HG03175 (cell line): Measurements from ENCODE around the gene CDH24.
A peak's percentile ranks its signal among the peaks of the same experiment; 100 is the strongest.

Experiments used
- ATAC-seq: cut with Tn5 transposase; IDR thresholded peaks from one replicate; pipeline ENCODE4 v1.9.1; 2021; ENCODE audit warnings: mild to moderate bottlenecking, moderate library complexity; ENCODE audit not compliant: unreplicated experiment

The CDH24 gene

GRCh38 chr14:23090254-23090636 lies 32.9 kb upstream of the CDH24 start:
- no peak for ATAC-seq

- ATAC-seq, result no peak
These were observed 32.4 kb upstream of the CDH24 start for GRCh38 chr14:23089498-23090253.

DNA sequence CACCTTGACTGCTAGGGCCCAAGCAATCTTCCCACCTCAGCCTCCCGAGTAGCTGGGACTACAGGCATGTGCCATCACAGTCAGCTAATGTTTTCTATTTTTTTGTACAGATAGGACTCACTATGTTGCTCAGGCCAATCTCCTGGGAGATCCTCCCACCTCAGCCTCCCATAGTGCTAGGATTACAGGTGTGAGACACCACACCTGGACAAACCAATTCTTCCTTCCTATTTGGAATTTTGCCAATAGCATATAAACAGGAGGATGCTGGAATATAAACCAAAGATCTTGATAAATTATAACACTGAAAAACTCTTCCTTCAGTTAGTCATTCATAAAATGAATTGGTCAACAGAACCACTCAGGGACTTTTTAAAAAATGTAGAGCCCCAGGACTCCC lies 29.2 kb upstream of the CDH24 start:
- ATAC-seq, result no peak

DNA sequence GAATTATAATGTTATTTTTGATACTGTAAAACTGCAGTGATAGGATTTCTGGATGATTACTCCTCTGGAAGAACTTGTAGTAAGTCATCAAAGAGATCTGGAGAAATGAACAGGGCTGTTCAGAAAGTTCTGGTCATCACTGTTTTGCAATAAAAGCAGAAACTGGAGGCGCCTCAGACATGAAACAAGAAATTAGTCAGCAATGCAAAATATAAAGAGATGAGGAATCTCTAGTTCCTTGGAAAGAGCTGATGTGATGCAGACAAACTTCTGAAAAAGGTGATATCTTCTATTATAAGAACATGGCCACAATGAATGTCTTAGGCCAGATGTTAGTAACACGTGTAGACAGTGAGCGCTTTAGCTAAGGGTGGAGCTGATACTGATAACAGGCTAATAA lies 28.1 kb upstream of the CDH24 start:
- ATAC-seq, result no peak

DNA sequence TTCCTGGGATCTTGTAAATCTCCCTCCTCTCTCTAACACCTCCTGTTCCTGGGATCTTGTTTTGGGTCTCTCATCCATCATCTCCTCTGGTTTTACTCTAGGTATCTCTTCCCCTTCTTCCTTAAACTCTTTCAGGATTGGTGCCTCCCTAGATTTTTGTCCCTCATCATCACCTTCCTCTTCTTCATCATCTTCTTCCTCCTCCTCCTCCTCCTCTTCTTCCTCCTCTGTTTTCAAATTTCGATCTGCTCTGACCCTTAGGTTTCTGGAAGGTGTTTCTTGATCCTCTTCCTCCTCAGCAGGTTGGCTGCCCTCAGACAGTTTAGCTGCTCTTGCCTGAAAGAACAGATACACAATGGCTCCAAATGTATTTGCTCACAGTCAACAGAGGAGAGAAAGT lies 23.2 kb upstream of the CDH24 start:
- no peak for ATAC-seq

DNA sequence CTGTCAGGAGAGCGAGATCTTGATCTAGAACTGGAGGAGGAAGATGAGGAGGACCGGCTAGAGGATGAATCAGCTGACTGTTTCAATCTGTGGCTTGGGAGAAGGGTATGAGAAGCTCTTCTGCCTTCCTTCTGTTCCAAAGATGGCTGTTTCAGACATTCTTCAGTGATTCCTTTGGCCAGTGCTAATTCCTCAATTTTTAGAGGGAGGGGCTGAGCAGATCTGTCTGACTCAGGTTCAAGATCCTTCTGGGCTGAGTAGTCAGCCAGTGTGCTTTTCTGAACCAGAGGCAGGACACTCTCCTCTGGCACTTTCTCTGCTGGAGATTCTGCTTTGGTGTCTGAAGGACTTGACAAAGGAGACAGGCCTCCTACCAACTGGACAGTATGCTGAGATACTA lies 22.4 kb upstream of the CDH24 start:
- no peak for ATAC-seq

GRCh38 chr14:23078692-23079116 lies 21.4 kb upstream of the CDH24 start:
- no peak for ATAC-seq

DNA sequence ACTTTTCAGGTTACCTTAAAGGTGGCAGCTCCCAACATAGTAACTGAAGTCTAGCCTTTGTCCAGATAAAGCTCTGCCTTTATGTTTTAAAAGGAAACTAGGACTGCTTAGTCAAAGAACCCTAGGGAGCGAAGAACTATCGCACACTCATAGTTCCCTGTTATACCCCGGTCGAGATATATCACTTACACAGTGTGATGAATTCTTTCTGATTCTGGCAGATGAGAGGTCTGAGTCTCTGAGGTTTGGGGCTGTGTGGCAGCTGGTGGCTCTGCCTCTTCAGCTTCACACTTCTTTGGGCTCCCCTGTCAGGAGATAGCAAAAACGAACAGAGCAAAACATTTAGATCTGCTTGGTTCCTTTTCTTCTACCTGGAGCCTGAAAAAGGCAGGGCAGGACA lies 20.6 kb upstream of the CDH24 start:
- no peak for ATAC-seq

GRCh38 chr14:23076785-23077408 lies 19.6 kb upstream of the CDH24 start:
- ATAC-seq, result no peak

GRCh38 chr14:23074906-23075305 lies 17.6 kb upstream of the CDH24 start:
- no peak for ATAC-seq

GRCh38 chr14:23071921-23072539 lies 14.7 kb upstream of the CDH24 start:
- ATAC-seq, result no peak

GRCh38 chr14:23071244-23071920 lies 14.1 kb upstream of the CDH24 start:
- ATAC-seq, result peak; percentile 81

- ATAC-seq, result no peak
These were observed 13.2 kb upstream of the CDH24 start for GRCh38 chr14:23070262-23071129.

DNA sequence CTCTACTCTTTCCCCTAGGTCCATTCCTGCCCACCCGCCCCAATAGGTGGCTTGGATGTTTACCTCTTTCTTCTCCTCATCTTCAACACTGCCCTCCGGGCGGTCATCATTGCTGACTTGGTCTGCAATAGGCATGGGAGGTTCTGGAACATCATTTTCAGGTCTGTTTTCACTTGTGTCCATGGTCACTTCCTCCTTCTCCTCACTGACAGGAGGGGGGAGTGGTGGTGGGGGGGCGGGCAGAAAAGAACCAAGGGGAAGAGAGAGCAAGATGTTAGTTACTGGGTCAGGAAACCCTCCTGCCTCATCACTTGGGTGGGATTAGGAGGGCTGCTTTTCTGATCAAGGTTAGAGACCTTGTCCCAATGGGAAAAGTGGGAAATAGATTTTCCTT lies 12.1 kb upstream of the CDH24 start:
- ATAC-seq, result no peak

- peak; percentile 75 for ATAC-seq
These were observed 11.6 kb upstream of the CDH24 start for GRCh38 chr14:23068789-23069412.

DNA sequence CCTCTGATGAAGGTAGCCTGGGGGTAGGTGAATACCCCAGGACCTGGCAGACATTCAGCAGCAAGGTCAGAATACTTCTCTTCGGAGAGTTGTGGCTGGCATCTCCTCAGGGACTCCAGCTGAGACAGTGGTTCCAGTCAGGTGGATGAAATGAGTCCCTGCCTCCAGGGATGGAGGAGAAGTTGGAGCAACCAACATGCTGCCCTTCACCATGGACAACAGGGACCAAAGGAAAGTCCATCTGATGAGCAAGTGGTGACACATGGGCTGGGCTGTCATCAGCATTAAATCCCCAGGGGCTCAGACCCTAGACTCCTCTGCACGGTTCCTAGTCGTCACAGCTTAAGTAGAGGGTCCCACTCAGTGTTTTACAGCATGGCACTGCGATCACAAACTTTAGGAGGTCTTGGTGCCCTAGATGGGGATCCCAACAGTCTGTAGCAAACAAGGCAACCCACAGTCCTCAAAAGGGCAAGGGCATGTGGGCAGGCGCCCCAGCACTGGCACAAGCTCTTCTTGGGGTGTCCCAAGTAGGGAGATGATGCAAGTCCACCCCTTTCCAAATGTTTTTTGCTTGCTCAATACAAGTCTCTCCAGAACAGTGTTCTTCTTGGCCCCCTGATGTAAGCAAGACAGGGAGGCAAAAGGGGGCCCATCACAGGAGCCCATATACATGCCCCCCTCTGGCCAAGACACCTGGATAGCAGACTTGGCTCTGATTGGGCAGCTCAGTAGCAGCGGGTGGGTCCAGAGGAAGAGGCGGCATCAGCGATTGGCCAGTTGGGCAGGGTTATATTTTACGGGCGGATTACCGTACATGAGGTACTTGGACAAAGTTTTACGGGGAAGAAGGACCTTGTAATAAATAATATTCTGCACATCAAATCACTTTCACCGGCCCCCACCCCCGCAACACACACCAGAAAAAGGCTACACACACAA lies 10.8 kb upstream of the CDH24 start:
- no peak for ATAC-seq

GRCh38 chr14:23066855-23067744 lies 9.8 kb upstream of the CDH24 start:
- ATAC-seq, result no peak

DNA sequence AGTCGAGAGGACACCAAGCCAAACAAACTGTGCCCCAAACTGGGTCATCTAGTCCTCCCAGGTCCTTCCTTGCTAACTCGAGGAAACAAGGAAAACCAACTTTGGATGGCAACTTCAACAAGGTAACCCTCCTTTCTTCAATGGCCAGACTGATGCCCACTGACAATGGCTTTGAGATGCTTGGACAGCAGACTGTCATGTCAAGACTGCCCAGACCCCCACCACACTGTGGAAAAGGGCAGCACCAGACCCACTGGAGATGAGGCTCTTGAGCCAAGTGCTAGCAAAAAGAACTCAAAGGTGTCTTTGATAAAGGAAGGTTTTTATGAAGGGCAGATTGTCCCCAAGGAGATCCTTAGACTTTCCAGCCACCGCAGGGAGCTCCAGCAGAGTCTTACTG lies 9.0 kb upstream of the CDH24 start:
- ATAC-seq, result no peak
